ENCODE results near the gene FMO5.

DNA sequence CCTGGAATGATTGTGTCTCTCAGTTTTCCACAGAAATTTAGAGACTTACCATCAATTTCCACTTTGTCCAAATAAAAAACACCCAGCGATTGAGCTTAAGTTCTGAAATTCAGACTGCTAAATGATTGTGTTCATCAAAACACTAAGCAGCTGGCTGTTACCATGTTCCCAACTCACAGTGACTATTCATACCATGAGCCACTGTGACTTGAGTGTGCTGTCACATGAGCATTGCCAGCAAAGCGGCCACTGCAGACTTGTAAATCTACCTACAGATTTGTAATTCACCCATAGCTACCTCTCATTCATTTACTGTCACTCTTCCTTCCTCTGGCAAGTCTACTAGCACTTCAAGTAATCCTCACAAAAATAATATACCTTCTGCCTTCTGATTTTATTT, 35.6 kb downstream of the FMO5 start:
- TF ChIP-seq EP300 (conservative IDR thresholded peaks at IDR 0.05; ENCODE audit: poor library complexity, severe bottlenecking) = no peak
- no peak for TF ChIP-seq CTCF (IDR thresholded peaks at IDR 0.05; ENCODE audit: poor library complexity, severe bottlenecking)
- TF ChIP-seq, protein P1, sequence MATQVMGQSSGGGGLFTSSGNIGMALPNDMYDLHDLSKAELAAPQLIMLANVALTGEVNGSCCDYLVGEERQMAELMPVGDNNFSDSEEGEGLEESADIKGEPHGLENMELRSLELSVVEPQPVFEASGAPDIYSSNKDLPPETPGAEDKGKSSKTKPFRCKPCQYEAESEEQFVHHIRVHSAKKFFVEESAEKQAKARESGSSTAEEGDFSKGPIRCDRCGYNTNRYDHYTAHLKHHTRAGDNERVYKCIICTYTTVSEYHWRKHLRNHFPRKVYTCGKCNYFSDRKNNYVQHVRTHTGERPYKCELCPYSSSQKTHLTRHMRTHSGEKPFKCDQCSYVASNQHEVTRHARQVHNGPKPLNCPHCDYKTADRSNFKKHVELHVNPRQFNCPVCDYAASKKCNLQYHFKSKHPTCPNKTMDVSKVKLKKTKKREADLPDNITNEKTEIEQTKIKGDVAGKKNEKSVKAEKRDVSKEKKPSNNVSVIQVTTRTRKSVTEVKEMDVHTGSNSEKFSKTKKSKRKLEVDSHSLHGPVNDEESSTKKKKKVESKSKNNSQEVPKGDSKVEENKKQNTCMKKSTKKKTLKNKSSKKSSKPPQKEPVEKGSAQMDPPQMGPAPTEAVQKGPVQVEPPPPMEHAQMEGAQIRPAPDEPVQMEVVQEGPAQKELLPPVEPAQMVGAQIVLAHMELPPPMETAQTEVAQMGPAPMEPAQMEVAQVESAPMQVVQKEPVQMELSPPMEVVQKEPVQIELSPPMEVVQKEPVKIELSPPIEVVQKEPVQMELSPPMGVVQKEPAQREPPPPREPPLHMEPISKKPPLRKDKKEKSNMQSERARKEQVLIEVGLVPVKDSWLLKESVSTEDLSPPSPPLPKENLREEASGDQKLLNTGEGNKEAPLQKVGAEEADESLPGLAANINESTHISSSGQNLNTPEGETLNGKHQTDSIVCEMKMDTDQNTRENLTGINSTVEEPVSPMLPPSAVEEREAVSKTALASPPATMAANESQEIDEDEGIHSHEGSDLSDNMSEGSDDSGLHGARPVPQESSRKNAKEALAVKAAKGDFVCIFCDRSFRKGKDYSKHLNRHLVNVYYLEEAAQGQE (IDR thresholded peaks at IDR 0.05; ENCODE audit: borderline replicate concordance) = no peak
